Pancreas (tissue), 10 donors: ENCODE data around the gene FAAH2. TPM values are rescaled to one million over a fixed set of nuclear protein-coding genes. Genes with fewer than 3 reads are reported as not detected.
"Not testable (repeated sequence)": the region's sequence is repeated elsewhere in the genome, so short reads cannot be mapped to it uniquely, and the experiment has no call there.

ENCODE experiments used
- ATAC-seq, 4 donors: fragments of 200-7000 bp; cut with Tn5 transposase; one replicate each; pipeline versions ENCODE4 v1.8.0 to v1.9.1; 2020; ENCODE audit warnings: mild to moderate bottlenecking in 4 of 4, moderate library complexity in 4 of 4
- DNase-seq, 6 donors: peaks; one replicate each; pipeline ENCODE4 v3.0.0-alpha.2; 2020
- FAIRE-seq: peaks from 2 replicates; lab custom pipeline; 2012; peaks lifted over from hg19 to GRCh38; lab: Jason Lieb, UNC
- H3K27ac ChIP-seq, 4 donors: fragments of 200-600 bp; sonication (generic); 1 replicate in 3 of 4; 2 replicates in 1 of 4; pipeline versions ENCODE4 v1.5.0 to v1.8.0; 2020
- H3K27me3 ChIP-seq, 4 donors: fragments of 200-600 bp; one replicate each; pipeline ENCODE4 v1.8.0; 2021
- H3K36me3 ChIP-seq, 3 donors: fragments of 200-600 bp; sonication (generic) in 1 of 3; one replicate each; pipeline versions ENCODE4 v1.5.0 to v1.8.0; 2020 to 2021
- H3K4me1 ChIP-seq, 3 donors: fragments of 200-600 bp; one replicate each; pipeline ENCODE4 v1.8.0; 2021
- H3K4me3 ChIP-seq, 4 donors: fragments of 200-600 bp; sonication (generic) in 2 of 4; one replicate each; pipeline versions ENCODE4 v1.5.0 to v1.8.0; 2020 to 2021
- H3K9me3 ChIP-seq, 4 donors: fragments of 200-600 bp; one replicate each; pipeline ENCODE4 v1.8.0; 2021
- CTCF ChIP-seq, 4 donors: fragments of 200-600 bp; sonication (generic) in 3 of 4; IDR thresholded peaks; one replicate each; pipeline versions ENCODE4 v1.5.0 to v1.8.0; 2021; ENCODE audit warnings: antibody characterized with exemption in 4 of 4
- WGBS, 2 donors: extraction: QIAGEN DNeasy Blood & Tissue Kit; methylation state at CpG; one replicate each; pipeline ENCODE4 v1.1.7; 2013; 5-methylcytosine and 5-hydroxymethylcytosine counted together
- intact Hi-C, 3 donors: fragments of 100-400 bp; cut with DNase I; formaldehyde crosslinking; loops; one replicate each; pipeline versions ENCODE4 v1.11.1 to v1.14.2; 2022
- polyA plus RNA-seq, 2 donors: library from polyadenylated mRNA; stranded (reverse); fragments of 200-250 nt; gene quantifications; one replicate each; pipeline ENCODE4 v1.2.3, GENCODE V29; 2013
- total RNA-seq, 6 donors: library from RNA; stranded (reverse); fragmentation: NEBNext Ultra II Directional in 4 of 6; extraction: Animal tissue kit (Norgen Biotek cat#: 25700) in 4 of 6; gene quantifications; one replicate each; pipeline versions ENCODE4 v1.2.1 to v1.2.4, GENCODE V29; 2021 to 2023
- donor health status: healthy with polysubstance abuse.
- donor health status: DM: no; HTN: no; CAD: no; lungs with moderate emphysema.
- donor health status: DM: no; HTN: no; CAD: no.
- donor health status: control.
- donor health status: control.
- donor health status: Bipolar disorder and iron deficiency.
- donor health status: DM: yes; HTN: yes; CAD: no.
- donor health status: DM: no; HTN: no; CAD: no.
- donor health status: DM: no; HTN: no; CAD: no.
- donor health status: DM: yes; HTN: yes; CAD: no.

Gene FAAH2
- total and polyA plus RNA-seq, 8 donors: 13.3 to 22.2 (median 17.8) TPM

GRCh38 chrX:57289089-57289488 lies 2.6 kb downstream of the FAAH2 start:
- H3K27me3 ChIP-seq: peaks cover 0 to 3% (median 0%) of the 10 kb centered on the region in 4 donors
- no peak for ATAC-seq
- H3K36me3 ChIP-seq: peaks cover 0 to 3% (median 0%) of the 10 kb centered on the region in 3 donors
- no peak for DNase-seq
- H3K4me3 ChIP-seq: peak overlapping the region in 1 of 4 donors; percentile 11
- H3K27ac ChIP-seq: no peak overlapping the region
- no peak for TF ChIP-seq CTCF (IDR thresholded peaks at IDR 0.05)
- intact Hi-C loops: no loop called here
- no peaks in the 10 kb centered on the region for H3K9me3 ChIP-seq
- no peaks in the 10 kb centered on the region for H3K4me1 ChIP-seq
- no peak for FAIRE-seq
- 87 to 89% methylated on average over 1 of the region's 1 CpG for WGBS, 2 donors

- H3K9me3 ChIP-seq: no peaks in the 10 kb centered on the region
- ATAC-seq: no peak
- no peaks in the 10 kb centered on the region for H3K4me1 ChIP-seq
- no peak overlapping the region for H3K27ac ChIP-seq
- peaks cover 0 to 6% (median 0%) of the 10 kb centered on the region in 3 donors for H3K36me3 ChIP-seq
- no peak for TF ChIP-seq CTCF (IDR thresholded peaks at IDR 0.05)
- DNase-seq: no peak
- intact Hi-C loops: no loop called here
- no peak overlapping the region for H3K4me3 ChIP-seq
- H3K27me3 ChIP-seq: peaks cover 0 to 8% (median 1%) of the 10 kb centered on the region in 4 donors
- no peak for FAIRE-seq
Observed at GRCh38 chrX:57294961-57295360, 8.5 kb downstream of the FAAH2 start.

DNA sequence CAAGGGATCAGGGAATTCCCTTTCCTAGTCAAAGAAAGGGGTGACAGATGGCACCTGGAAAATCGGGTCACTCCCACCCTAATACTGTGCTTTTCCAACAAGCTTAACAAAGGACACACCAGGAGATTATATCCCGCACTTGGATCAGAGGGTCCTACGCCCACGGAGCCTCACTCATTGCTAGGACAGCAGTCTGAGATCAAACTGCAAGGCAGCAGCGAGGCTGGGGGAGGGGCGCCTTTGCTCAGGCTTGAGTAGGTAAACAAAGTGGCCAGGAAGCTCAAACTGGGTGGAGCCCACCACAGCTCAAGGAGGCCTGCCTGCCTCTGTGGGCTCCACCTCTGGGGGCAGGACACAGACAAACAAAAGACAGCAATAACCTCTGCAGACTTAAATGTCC lies 9.2 kb downstream of the FAAH2 start:
- H3K9me3 ChIP-seq, H3K27me3 ChIP-seq, H3K4me3 ChIP-seq, H3K36me3 ChIP-seq, H3K4me1 ChIP-seq, FAIRE-seq, H3K27ac ChIP-seq, ATAC-seq, intact Hi-C loops: not testable (repeated sequence)
- DNase-seq: peak in 1 of 6 donors; percentile 35
- WGBS, 2 donors: 83 to 97% methylated on average over 6 of the region's 6 CpGs

DNA sequence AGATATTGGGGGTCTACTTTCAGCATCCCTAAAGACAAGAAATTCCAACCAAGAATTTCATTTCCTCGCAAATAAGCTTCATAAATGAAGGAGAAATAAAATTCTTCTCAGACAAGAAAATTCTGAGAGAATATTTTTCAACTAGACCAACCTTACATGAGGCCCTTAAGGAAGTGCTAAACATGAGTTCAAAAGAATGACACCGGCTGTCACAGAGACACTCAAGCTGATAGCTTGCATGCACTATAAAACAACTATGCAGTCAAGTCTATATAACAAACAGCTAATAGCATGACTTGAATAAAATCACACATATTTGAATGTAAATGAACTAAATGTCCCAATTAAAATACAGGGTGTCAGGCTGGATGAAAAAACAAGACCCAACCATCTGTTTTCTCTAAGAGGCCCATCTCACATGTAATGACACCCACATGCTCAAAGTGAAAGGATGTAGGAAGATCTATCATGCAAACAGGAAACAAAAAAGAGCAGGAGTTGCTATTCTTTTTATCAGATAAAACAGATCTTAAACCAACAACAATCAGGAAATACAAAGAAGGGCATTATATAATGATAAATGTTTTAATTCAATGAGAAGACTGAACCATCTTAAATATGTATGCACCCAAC lies 27.2 kb downstream of the FAAH2 start:
- FAIRE-seq: no peak

DNA sequence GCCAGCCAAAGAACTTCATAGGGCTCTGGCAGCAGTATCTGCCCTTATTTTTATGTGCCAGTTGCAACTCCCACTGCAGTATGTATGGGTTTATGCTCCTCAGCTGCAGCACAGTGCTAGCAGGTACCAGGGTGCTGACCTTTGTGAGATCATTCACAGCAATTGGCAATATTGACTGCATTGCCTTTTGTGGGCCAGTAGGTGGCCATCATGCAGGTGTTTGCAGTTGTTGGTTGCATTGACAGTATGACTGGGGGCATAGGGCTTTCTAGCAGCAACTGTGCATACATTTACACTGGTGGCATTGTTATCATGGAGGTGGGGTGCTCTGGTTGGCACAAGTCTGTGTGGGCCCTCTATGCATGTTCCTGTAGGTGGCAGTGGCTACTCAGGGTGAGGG lies 42.5 kb downstream of the FAAH2 start:
- FAIRE-seq (no peak), ATAC-seq (no peak), DNase-seq (no peak)
- Histone ChIP-seq H3K9me3 (no peaks in the 10 kb centered on the region), H3K4me1 (no peaks in the 10 kb centered on the region), H3K36me3 (peaks cover 0 to 12% (median 0%) of the 10 kb centered on the region in 3 donors), H3K27ac (no peak overlapping the region), H3K4me3 (no peak overlapping the region), H3K27me3 (peaks cover 0 to 3% (median 0%) of the 10 kb centered on the region in 4 donors)
- no peak for TF ChIP-seq CTCF (IDR thresholded peaks at IDR 0.05)
- intact Hi-C loops: no loop called here

More for the DNA sequence above, 27.2 kb downstream of the FAAH2 start:
- WGBS, 2 donors: 86 to 95% methylated on average over 2 of the region's 2 CpGs
- TF ChIP-seq CTCF (IDR thresholded peaks at IDR 0.05): no peak
- Histone ChIP-seq H3K27me3 (peaks cover 0 to 3% (median 0%) of the 10 kb centered on the region in 4 donors), H3K36me3 (peaks cover 3 to 22% (median 10%) of the 10 kb centered on the region in 3 donors), H3K27ac (no peak overlapping the region), H3K9me3 (no peaks in the 10 kb centered on the region), H3K4me3 (no peak overlapping the region), H3K4me1 (no peaks in the 10 kb centered on the region)
- no peak for DNase-seq
- ATAC-seq: no peak
- intact Hi-C loops: no loop called here

- intact Hi-C loops, FAIRE-seq, H3K27me3 ChIP-seq, H3K9me3 ChIP-seq, DNase-seq, ATAC-seq, H3K4me1 ChIP-seq, H3K4me3 ChIP-seq, H3K27ac ChIP-seq: not testable (repeated sequence)
- 59 to 76% methylated on average over 2 of the region's 2 CpGs for WGBS, 2 donors
- peaks cover 0 to 12% (median 0%) of the 10 kb centered on the region in 3 donors for H3K36me3 ChIP-seq
Observed at GRCh38 chrX:57335790-57336189, 49.3 kb downstream of the FAAH2 start.
